ENCODE data around the gene NDUFS4.

DNA sequence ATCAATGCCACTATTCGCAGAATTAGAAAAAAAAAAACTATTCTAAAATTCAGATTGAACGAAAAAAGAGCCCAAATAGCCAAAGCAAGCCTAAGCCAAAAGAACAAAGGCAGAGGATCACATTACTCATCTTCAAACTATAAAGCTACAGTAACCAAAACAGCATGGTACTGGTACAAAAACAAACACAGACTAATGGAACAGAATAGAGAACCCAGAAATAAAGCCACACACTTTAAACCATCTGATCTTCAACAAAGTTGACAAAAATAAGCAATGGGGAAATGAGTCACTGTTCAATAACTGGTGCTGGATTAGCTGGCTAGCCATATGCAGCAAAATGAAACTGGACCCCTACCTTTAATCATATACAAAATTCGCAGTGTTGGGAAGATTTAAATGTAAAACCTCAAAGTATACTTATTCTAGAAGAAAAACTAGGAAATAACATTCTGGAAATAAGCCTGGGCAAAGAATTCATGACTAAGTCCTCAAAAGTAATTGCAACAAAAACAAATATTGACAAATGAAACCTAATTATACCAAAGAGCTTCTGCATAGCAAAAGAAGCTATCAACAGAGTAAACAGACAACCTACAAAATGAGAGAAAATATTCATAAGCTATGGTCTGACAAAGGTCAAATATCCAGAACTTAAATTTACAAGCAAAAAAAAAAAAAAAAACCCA is 153.7 kb downstream of the NDUFS4 start:
- no peak for TF ChIP-seq EP300 (IDR thresholded peaks at IDR 0.05; ENCODE audit: borderline replicate concordance)
- no peak for TF ChIP-seq NFIC (IDR thresholded peaks at IDR 0.05)
- TF ChIP-seq YY1 (IDR thresholded peaks at IDR 0.05; ENCODE audit: low read depth), result no peak
- TF ChIP-seq, protein P1, sequence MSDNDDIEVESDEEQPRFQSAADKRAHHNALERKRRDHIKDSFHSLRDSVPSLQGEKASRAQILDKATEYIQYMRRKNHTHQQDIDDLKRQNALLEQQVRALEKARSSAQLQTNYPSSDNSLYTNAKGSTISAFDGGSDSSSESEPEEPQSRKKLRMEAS (IDR thresholded peaks at IDR 0.05), result no peak
- no peak for TF ChIP-seq CREB1 (IDR thresholded peaks at IDR 0.05; ENCODE audit: low read depth)
- TF ChIP-seq TEAD4 (IDR thresholded peaks at IDR 0.05), result no peak
- TF ChIP-seq ZBTB7A (IDR thresholded peaks at IDR 0.05; ENCODE audit: low read depth), result no peak
- TF ChIP-seq, protein P2, sequence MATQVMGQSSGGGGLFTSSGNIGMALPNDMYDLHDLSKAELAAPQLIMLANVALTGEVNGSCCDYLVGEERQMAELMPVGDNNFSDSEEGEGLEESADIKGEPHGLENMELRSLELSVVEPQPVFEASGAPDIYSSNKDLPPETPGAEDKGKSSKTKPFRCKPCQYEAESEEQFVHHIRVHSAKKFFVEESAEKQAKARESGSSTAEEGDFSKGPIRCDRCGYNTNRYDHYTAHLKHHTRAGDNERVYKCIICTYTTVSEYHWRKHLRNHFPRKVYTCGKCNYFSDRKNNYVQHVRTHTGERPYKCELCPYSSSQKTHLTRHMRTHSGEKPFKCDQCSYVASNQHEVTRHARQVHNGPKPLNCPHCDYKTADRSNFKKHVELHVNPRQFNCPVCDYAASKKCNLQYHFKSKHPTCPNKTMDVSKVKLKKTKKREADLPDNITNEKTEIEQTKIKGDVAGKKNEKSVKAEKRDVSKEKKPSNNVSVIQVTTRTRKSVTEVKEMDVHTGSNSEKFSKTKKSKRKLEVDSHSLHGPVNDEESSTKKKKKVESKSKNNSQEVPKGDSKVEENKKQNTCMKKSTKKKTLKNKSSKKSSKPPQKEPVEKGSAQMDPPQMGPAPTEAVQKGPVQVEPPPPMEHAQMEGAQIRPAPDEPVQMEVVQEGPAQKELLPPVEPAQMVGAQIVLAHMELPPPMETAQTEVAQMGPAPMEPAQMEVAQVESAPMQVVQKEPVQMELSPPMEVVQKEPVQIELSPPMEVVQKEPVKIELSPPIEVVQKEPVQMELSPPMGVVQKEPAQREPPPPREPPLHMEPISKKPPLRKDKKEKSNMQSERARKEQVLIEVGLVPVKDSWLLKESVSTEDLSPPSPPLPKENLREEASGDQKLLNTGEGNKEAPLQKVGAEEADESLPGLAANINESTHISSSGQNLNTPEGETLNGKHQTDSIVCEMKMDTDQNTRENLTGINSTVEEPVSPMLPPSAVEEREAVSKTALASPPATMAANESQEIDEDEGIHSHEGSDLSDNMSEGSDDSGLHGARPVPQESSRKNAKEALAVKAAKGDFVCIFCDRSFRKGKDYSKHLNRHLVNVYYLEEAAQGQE (IDR thresholded peaks at IDR 0.05; ENCODE audit: low read depth), result no peak
- TF ChIP-seq EGR1 (IDR thresholded peaks at IDR 0.05), result no peak
- TF ChIP-seq RAD21 (IDR thresholded peaks at IDR 0.05; ENCODE audit: low read depth), result no peak

All from Ishikawa (cell line).